Measurements from ENCODE around the gene TPH1.
A peak's percentile ranks its signal among the peaks of the same experiment; 100 is the strongest.
"Not testable (repeated sequence)": the region's sequence is repeated elsewhere in the genome, so short reads cannot be mapped to it uniquely, and the experiment has no call there.

Gene TPH1

DNA sequence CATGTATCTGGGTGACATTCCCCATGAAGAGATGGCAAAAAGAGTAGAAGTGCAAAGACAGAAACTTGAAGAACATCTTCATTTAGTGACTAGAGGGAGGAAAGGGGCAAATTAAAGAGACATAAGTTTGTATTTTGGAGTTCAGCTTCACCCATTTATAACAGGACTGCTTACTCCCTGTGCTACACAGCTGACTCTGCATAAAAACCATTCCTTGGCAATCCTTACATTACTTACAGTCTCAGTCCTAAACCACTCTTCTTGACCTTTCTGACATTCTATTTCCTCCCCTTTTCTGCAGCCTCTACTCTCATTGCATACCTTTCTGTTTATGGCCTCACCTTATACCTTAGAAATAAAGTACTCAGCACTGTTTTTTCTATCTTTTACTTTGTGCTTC lies 26.4 kb downstream of the TPH1 start:
- no peak for DNase-seq (ENCODE audit: low spot score)

DNA sequence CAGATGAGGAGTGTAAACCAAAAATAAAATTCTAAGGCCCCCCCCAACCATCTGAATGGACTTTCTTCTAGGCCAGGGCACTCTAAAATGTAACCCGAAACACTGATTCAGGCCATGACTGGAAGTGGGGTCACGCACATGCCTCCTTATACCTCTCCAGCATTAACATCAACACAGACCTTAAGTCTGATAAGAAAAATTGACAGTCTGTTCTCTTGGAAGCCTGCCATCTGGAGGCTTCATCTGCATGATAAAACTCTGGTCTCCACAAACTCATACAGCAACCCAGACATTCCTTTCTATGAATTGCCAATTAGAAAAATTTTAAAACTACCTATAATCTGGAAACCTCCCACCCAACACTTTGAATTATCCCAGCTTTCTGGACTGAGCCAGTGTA lies 29.3 kb downstream of the TPH1 start:
- no peak for DNase-seq (ENCODE audit: low spot score)

DNA sequence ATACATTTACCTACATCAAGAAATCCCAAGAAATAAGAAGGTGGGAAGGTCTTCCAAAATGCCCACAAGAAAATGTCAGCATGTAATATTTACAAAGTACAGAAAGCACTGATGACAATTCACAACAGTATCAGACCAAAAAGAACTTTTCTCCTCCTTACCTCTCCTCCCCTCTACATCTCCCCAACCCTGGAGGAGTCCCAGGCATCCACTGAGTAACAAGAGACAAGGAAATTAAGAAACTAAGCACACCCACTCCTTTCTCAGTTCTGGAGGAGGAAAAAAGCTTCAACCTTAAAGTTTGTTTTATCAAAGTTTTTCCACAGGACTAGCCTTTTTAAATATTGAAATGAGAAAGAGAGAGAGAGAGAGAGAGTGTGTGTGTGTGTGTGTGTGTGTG lies 31.2 kb downstream of the TPH1 start:
- no peak for DNase-seq (ENCODE audit: low spot score)

DNA sequence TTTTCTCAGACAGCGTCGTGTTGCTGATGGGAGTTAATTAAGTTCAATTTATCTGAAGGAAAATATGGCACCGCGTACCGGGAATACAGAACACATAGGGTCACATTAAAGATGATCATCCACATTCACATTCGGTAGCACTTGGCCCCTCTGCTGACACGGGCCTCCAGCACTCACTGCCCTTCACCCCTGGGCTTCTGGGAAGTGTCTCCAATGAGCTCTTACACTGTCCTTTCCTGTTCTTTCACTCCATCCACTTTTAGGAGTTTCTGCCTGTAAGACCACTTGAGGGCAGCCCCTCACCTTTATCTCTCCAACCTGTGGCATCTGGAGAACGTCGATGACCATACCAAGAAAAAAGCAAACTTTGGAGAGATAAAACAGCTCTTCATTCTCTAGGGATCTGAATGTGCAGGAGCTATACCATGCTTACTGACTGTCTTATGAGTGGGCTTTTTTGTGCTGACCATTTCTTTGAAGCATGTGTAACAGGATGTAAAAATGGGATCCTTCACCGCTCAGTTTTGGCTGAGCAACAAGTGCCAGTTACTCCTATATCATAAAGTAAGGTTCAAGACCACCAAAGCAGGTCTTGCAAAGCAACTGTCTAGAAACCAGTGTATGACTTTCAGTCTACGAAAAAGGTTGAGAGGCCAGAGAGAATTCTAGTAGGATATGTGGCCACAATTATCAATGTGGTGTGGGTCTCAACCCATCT lies 32.1 kb downstream of the TPH1 start:
- DNase-seq (ENCODE audit: low spot score), result no peak

DNA sequence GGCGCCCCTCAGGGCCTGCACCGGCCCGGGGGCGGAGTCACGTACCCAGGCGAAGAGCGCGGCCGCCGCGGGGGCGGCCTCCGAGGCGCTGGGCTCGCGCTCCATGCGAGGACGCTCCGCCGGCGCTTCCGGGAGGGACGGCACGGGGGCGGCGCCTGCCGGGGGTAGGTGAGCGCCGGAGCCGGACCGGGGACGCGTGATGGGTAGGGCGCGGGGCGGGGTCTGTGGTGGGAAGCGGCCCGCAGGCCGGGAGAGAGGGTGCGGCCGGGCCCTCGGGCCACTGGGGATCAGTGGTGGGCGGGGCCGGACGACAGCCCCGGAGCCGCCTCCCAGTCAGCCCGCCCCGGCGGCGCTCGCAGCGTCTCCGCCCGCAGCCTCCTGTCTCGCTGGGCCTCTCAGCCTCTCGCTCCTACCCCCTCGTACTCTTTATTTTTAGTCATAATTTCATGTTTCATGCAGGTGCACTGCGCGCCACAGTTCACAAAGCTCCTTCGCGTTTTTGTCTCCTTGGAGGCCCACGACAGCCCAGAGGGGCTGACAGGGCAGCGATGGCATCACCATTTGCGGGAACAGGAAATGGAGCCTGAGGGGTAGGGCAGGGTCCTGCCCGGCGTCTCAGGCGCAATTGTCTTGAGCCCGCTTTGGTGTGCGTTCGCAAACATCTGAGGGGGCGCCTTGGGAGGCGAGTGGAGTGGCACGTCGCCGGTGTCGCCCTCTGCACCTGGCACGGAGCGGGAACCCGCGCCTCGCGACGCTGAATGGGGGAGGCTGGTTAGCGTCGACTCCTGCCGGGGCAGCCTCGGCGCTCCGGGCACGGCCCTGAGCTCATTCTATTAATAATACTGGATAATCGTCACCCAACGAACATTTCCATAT lies 32.9 kb downstream of the TPH1 start, which contains the start of gene SERGEF:
TSS of gene SERGEF (minus strand) at position 142 of the 876 bp plus-strand sequence. CDS start at position 105, 37 bp downstream.
- DNase-seq (ENCODE audit: low spot score), result peak; percentile 82

DNA sequence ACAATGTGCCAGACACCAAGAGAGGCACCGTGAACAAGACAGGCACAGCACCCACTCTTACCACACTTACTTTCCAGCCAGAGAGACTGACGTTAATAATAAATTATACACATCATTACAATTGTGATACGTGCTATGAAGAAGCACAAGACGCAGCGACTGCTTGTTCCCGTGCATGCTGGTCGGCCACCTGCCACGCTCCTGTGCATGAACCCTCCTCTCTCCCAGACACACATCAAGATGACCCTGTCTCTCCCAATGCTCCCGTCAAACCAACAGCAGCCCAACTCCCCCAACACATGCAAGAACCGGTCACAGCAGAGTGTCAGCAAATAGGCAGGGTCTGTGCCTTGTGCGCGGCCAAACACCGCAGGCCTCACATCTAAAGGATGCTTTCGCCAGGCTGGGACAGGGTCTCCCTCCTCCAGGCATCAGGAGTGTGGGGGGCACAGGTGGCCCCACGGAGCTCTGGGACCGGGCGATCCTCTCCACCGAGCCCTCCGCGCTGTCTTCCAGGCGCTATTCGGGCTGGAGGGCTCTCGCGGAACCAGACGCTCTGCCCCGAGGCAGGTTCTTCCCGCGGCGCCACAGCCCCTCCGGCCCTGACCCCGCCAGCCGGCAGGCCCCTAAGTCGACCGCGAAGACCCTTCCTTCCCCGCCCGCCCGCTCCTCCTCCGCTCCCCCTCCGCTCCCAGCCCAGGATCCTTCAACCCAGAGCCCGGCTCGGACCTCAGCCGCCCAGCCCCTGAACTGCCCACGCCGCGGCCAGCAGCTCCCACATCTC lies 33.8 kb downstream of the TPH1 start:
- DNase-seq (ENCODE audit: low spot score), result peak; percentile 60

DNA sequence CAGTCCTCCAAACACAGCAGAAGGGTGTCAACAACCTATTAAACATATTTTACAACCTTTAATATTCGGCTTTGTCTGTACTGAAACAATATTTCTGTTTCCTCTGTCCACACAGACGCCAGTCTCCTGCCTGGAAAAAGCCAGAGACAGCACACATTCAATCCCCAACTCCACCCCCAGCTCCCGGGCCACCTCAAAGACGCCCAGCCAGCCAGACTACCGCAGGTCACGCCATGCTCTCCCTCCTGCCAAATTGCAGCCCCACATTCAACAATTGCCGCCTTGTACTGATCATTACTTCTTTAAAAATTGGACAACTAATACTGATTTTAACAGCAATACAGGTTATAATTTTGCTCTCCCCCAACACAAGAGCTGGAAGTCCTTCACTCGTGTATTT lies 34.4 kb downstream of the TPH1 start:
- DNase-seq (ENCODE audit: low spot score), result peak; percentile 17

DNA sequence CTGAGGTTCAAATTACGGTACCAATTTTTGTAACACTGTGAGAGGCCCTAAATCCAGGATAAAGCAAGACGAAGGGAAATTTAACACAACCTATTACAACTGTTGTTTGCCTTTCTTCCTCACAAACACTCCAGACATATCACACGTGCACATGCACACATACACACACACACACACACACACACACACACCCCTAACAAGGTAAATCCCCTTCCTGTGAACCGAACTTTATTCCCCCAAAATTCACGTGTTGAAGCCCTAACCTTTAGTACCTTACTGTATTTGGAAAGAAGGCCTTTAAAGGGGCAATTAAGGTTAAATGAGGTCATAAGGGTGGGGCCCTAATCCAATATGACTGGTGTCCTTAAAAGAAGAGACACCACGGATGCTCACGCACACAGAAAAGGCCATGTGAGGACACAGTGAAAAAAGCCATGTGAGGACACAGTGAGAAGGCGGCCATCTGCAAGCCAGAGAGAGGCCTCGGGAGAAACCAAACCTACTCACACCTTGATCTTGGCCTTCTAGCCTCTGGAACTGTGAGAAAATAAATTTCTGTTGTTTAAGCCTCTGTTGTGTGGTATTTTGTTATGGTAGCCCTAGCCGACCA lies 35.0 kb downstream of the TPH1 start:
- DNase-seq (ENCODE audit: low spot score), result peak; percentile 41

DNA sequence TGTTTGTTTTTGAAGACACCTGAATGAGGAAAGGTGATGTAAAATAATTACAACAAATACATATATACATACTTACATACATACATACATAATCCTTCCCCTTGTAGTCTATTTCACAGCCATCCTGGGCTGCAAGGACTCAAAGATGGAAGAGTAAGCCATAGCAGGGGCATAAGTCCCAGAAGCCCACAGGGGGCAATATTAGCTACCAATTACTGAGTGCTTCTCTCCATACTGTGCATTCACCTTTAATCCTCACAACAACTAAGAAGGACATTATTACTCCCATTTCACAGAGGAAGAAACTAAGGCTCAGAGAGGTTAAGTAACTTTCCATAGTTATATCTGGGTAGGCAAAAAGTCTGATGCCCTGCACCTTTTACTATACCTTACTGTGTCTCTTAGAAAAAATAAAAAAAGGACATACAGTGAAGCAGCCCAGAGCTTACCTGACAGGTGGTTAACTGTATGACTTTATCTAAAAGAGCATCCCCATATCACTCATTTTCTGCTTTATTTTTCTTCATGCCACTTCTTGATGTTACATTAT lies 35.9 kb downstream of the TPH1 start:
- DNase-seq (ENCODE audit: low spot score), result no peak

DNA sequence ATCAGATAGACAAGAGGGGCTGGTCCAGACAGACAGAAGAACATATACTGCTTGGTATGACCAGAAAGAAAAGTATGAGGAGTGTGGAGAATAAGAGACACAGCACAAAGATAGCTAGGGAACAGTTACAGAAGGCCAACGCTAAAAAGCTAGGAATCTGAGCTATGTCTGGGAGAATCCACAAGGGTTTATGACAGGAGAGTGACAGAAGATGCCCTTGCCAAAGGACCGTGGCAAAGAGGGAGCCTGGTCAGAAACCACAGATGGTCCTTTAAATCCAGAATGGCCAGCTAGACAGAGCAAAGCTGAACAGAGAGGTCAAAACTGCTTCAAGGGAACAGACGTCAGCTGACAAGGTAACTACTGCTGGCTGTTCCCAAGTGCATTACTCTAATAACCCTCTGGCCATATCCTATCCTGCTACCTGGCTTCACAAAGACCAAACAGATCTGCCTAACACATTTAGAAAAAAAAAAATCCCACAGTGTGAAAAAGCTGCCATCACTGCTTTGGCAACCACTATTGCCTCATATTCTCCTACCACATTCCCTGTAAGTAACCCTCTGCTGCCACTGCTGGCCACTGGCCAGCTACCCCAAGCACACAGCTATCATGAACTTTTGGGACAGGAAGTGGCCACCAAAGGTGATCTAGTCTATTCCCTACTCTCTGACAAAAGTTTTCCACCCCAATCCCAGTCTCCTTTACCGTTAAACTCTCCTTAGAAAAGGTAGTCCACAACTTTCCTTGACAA lies 40.5 kb downstream of the TPH1 start:
- no peak for DNase-seq (ENCODE audit: low spot score)

DNA sequence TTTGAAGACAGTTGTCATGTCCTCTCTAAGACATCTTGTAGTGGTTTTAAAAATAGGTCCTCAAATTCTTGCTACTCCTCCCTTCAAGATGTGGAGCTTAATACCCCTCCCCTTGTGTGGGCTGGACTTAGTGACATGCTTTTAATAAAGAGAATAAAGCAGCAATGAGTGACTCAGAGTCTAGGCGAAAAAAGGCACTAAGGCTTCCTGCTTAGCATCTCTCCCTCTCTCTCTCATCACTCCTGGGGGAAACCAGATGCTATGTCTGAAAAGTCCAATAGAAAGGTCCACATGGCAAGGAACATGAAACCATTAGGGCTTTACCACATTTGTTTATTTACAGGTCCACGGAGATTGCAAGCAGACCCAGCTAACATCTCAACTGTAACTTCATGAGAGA lies 44.9 kb downstream of the TPH1 start:
- DNase-seq (ENCODE audit: low spot score), result no peak

DNA sequence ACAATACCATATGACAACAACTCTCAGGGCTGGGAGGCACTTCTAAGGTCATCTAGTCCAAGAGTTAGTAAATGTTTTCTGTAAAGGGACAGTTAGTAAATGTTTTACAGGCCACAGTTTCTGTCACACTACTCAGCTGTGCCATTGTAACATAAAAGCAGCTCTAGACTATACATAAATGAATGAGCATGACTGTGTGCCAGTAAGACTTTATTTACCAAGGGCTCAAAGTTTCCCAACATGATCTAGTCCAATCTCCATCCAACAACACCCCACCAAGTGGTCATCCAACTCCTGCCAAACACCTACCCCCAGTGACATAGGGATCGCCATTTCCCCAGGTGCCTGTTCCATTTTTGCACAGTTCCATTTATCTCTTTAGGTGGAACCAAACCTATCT lies 45.3 kb downstream of the TPH1 start:
- DNase-seq (ENCODE audit: low spot score), result no peak

DNA sequence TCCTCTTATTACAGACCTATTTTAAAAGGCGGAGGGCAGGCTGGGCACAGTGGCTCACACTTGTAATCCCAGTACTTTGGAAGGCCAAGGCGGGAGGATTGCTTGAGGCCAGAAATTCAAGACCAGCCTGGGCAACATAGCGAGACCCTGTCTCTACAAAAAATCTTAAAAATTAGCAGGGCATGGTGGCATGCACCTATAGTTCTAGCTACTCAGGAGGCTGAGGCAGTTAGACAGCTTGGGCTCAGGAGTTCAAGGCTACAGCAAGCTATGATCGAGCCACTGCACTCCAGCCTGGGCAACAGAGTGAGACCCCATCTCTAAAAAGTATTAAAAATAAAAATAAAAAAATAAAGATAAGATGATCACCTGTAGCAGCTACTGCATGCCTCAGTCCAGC lies 45.9 kb downstream of the TPH1 start:
- DNase-seq (ENCODE audit: low spot score), result not testable (repeated sequence)

All from cerebellar cortex (tissue), 1 donor.